Measurements from ENCODE around the gene TRIM31.
"Not testable (repeated sequence)": the region's sequence is repeated elsewhere in the genome, so short reads cannot be mapped to it uniquely, and the experiment has no call there.

TRIM31 gene

DNA sequence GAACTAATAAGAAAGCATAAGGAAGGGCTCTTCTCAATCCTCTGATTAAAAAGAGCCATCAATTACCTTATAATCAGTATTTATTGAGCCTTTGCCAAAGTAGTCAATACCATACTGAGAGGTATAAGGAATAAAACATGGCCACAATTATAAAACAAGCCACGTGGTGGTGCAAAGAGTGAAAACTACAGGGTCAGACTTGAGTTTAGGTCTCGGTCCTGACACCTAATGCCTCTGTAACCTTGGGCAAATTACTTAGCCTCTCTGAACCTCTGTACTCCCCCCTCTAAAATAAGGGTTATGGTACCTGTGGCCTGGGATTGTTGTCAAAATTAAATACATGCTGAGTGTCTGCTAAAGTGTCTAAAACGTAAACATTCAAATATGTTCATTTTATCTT lies 36.3 kb upstream of the TRIM31 start:
- no peak for DNase-seq

DNA sequence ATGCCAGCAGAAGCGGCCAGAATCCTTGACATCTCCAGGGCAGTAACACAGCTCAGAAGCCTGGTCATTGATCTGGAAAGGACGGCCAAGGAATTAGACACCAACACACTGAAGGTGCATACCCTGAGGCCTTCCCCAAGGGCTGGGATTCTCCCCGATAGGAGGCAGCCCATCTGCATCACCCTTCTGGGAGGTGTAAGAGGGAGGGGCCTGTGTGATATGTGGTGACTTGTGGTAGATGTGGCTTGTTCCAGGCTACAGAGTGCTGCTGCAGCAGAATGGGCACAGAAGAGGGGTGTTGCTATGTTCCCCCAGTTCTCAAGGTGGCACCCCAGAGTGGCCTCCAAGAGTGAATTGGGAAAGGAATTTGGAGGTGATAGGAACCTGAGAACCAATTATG lies 34.2 kb upstream of the TRIM31 start:
- no peak for DNase-seq

DNA sequence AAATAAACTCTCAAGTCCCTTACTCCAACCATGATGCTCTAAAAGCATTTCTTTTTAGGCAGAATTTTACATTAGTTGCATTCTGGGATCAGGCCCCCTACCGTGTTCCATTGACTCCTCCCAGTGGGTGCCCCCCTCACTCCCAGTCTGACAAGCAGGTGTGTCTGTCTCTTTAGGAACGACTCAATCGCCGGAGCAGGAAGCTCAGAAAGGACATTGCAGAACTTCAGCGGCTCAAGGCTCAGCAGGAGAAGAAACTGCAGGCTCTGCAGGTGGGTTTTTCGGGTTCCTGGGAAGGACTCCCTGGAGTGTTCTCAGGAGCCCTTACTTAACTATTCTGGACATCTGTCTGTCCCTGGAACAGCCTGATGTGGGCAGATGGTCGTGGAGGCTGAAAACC lies 32.9 kb upstream of the TRIM31 start:
- no peak for DNase-seq

DNA sequence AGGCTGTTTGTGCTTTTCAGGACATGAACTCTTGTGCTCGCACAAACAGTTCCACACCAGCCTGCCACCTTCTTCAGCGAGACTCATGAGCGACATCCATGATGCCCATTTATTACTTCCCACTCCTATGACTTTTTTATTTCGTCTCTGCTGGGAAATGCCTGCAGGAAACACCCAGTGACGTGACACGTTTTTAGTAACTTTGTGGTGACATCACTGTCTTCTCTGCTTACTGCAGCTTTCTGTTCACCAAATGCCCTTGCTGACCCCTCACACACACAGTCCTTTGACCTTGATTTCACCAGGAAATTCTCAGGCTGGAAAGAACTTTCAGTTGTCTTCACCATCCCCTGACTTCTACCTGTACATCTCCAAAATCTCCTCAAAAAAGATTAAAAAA lies 31.9 kb upstream of the TRIM31 start:
- no peak for DNase-seq

DNA sequence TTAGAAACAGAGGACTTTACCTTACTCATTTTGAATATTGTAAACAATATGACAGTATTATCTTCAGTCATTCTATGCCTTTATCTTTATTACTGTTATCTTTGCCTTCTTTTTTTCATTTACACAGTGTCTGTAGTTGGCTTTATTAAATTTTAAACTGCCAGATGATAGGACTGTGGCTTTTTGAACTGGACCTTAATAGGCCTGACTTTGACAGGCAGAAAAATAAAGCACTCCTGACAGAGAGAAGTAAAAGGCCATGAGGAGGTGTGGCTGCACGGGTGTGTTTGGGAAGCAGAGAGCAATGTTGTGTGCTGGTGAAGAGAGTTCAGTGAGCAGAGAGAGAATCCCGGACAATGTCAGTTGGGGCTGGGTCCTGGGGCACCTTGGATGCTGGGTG lies 30.9 kb upstream of the TRIM31 start:
- no peak for DNase-seq

DNA sequence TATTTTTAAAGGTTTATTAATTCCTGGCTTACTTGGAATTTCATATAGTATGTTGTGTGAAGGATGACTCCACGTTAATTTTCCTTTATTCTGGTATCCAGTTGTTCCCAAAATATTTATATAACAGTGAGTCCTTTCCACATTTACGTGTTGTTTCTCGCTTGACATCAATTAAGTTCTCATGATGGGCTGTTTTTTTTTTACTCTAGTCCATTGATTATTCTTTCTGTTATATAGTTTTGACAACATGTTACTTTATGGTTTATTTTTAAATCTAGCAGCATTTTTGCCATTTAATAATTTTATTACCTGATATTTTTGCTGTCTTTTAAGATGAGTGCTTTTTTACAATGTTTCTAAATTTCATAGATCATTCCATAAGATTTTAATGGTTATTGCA lies 29.8 kb upstream of the TRIM31 start:
- DNase-seq = no peak

DNA sequence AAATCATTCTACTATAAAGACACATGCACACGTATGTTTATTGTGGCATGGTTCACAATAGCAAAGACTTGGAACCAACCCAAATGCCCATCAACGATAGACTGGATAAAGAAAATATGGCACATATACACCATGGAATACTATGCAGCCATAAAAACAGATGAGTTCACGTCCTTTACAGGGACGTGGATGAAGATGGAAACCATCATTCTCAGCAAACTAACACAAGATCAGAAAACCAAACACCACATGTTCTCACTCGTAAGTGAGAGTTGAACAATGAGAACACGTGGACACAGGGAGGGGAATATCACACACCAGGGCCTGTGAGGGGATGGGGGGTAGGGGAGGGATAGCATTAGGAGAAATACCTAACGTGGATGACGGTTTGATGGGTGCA lies 27.4 kb upstream of the TRIM31 start:
- not testable (repeated sequence) for DNase-seq

DNA sequence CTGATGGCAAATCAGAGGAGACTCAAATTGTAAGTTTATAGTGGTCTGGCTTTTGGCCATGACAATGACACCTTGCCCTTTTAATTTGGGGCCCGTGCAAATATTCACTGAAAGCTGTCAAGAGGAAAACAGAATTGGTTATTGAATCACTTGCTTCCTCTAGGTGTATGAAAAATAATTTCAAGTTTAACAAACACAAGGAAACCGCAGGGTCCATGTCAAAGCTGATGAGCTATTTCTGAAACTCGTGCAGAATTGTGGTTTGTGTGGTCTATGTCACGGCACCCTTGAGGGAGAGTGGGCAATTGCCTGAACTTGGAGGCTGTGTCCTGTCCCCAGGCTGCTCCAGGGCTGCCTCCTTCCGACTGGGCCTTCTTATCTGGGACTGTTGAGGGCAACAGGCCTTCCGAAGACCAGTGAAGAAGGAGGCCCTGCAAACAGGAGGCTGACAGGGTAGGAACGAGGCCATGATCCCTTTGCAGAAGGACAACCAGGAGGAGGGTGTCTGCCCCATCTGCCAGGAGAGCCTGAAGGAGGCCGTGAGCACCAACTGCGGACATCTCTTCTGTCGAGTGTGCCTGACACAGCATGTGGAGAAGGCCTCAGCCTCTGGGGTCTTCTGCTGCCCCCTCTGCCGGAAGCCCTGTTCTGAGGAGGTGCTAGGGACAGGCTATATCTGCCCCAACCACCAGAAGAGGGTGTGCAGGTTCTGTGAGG lies 23.8 kb upstream of the TRIM31 start:
- no peak for DNase-seq

DNA sequence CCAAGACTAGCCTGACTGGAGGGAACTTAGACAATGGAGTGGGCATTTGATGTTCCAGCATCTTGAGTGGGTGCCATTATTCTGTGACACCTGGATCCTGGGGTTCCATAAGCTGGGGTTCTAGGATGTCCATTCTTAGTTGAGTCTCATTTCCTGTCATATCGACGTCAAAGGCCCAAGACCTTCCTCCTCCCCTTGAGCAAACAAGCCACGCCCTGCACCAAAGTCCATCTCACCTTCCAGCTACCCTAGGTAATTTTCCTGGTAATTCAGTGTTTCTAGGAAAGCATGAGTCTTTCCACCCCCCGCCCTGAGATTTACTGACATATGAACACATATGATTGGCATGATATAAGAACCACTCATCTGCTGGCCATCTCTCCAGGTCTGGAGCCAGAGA lies 22.9 kb upstream of the TRIM31 start, which contains the start of gene TRIM40:
Gene TRIM40, plus strand, starts transcription at position 384 of the 400 bp plus-strand sequence. CDS start 897 bp downstream, outside the sequence.
- DNase-seq = no peak

DNA sequence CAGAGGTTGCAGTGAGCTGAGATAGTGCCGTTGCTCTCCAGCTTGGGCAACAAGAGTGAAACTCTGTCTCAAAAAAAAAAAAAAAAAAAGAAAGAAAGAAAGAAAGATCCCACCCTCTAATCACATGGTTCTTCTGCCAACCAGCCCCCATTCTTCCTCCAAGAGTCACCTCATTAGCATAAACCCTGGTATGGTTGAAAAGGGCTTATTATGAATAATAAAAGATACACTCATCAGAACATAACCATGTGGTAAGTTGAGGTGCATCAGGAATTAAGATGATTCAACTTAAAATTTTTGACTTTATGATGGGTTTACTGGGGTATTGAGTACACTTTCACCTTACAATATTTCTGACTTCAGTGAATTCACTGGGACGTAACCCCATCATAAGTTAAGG lies 22.3 kb upstream of the TRIM31 start:
- DNase-seq = no peak

DNA sequence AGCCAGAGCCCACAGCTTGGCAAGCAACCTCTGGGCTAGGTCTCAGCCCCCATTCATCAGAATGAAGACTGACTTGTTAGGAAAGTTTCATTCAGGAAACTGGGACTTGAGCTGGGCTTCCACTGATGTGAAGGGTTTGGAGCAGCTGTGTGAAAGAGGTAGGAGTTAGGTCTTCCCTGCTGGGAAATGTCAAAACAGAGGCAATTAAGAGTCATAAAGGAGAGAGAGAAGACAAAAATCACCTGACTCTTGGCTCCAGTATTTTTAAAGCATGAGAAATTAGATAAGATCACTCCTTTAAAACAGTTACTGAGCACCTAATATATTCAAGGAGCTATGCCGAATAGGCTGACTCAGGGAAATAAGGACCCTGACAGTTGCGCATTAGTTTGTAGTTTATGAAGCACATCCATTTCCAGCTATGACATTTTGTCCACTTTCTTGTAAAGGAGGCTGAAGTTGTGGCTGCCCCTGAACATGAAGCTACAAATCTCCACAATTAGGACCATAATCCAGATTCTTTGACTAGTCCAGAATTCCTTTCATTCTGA lies 19.1 kb upstream of the TRIM31 start:
- DNase-seq = no peak

DNA sequence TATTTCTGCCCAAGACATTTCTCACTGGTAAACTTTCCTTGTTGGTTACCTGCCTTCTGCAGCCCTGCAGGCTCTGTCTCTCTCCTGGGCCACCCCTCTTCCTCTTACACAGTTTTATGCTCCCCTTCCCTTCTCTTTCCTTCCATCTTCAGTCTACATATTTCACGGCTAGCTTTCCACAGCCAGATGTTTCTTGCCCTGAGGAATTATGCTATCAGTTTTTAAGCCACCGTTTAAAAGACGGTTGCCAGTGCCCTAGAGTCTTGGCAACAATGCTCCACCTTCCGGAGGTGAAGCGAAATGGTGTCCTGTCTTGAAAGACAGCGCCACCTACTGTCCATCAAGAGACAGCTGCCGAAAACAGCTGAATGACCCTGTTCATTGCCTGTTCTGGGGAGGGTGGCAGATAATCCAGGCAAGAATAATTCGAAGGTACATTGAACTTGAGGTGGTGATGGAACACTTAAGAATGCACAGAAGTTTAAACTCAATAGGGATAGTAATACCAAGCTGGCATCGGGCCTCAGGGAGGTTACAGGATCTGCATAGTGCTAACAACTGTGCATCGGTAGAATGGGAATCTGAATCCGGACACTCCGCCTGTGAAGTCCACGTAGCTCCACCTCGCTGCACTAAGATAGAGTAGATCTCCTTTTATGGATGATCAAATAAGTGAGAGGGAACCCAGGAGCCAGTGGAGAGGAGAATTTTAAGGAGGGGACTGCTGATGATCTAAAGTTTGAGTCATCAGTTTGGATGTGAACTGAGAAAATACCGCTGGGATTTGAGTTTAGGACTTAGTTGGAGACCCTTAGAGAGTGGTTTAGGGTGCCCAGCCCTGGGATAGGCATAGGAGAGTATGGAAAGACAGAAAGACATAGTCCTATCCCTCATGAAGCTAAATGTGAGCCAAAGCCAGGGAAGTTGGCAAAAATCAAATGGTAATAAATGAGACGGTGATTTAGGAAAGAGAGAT lies 18.3 kb upstream of the TRIM31 start:
- peak; percentile 38 to 87 for DNase-seq

DNA sequence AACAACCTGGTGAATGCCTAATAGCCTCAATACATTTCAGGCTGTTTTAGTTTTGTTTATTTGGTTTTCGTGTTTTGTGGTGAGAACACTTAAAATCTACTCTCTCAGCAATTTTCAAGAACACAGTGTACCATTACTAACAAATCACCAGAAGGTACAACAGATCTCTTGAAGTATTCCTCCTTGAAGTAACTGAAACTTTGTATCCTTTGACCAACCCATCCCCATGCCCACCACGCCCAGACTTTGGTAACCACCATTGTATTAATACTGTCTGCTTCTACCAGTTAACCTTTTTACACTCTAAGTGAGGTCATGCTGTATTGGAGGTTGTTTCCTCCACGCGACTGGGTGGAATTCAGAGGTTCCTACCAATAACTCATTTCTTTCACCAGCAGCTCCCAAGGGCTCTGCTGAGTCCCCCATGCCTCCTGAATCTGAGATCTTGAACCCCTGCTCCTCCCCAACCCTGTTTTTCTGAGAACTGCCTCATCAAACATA lies 17.3 kb upstream of the TRIM31 start:
- DNase-seq = no peak

DNA sequence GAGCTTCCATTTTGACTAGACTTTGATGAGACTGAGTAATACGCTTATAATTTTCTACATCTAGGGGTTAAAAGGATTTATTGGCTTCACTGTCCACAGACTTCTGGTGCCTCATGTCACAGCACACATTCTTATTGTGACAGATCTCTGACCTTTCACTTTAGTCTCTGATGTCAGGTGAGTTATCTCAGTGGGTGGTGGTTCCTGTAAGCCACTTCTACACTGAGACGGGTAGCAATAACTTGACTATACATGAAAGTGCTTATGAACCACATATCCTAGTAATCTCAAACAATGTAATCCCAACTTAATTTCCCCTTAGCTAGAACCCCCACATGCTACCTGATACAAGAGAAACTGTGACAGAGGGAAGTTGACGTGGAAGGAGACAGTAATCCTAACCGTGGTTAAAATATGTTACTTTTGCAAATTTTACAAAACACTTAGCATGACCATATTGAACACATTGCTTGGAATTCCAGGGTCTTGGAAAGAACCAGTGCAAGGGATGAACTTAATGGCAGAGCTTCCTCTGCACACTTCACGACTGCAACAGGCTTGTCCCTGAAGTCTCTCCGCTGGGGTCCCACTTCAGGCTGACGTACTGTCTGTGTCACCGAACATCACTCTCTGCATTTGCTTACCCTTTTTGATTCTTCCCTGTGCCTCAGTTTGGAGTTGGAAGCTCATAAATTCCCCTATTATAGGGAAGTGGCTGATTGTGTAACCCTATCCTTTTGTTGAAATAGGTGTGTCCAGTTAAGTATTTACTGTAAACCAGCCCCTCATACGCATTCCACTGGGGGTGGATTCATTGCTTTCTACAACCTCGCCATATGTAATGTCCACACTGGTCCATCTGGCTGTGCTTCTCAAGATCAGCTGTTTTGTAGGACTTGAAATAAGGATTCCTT lies 16.6 kb upstream of the TRIM31 start:
- no peak for DNase-seq

DNA sequence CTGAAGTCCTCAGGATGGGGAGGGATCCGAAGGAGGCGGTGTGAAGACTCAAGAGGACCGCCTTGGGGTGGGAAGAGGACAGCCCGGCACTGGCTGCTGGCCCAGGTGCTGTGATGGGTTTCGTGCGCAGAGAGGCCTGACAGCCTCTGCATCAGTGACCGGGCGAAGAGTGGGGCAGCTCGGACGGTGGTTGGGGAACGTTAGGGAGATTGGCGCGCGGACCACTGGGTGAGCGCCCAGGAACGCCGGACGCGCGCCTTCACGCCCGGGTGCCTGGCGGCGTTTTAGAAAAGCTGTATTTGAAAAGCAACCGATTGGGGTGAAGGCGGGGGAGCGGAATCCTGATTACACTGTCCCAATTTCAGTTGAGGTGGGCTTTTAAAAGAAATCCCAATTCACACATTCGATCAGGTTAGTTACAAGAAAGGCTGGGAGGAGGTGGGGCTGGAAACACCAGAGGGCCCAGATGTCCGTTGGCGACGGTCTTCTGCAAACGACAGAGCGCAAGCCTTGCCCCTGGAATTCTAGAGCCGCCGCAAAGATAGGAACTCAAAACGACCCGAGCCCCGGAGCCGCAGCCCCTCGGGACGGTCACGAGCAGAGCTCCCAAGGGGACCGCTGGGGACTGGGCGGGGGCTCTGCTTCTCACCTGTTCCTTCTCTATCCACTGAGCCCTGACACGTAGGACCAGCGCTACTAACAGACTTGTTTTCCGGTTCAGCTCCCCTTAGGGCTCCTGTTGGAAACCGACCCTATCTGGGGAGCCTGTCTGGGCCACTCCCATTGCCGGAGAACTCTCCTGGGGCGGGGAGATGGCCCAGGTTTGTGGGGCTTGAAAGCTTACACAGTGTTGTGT lies 14.6 kb upstream of the TRIM31 start:
- no peak for DNase-seq

DNA sequence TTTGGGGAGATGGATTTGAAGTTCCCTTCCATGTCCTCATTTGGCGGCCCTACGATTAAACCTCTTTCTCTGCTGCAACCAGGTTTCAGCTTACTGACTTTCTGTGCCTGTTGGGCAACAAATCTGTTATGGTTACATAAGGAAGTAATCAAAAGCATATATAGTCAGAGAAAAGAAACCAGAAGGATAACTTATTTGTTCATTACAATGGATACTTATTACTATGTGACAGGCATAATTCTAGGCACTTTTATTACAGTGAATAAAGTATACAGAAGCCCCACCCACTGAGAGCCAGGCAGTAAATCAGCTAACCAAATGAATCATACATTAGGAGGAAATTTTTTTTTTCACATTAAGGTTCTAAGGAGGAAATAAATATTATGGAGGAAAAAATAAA lies 9.6 kb upstream of the TRIM31 start:
- no peak for DNase-seq

DNA sequence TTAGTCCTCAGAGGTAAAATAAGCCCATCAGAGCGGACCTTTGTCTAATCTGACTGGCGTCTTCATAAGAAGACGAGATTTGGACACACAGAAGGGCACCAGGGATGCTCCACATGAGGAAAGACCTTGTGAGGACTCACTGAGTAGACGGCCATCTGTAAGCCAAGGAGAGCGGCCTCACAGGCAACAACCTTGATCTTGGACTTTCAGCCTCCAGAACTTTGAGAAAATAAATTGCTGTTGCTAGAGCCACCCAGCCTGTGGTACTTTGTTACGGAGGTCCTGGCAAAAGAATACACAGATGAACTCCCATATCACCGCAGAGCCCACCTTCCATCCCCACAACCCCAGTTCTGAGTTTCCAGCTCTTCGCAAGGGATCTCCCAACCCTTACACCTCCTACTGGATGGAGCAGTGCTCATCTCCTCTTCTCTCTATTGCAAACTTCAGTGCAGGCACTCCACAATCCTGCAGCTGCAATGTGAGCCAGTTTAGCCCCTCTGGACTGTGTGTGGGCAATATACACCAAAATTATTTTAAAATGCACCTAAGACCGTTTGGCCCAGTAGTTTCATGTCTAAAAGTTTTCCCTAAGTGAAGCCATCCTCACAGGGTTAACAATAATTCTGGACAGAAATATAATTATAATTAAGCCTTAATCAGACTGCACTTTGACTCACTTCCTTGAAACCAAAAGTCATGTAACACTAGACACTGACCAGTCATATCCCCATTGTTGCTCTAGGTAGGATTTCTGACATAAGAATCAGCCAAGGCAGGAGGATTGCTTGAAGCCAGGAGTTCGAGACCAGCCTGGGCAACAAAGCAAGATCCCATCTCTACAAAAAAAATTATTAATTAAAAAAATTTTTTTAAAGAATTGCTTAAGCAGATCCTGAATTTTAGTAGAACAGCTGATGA lies 8.8 kb upstream of the TRIM31 start:
- no peak for DNase-seq

DNA sequence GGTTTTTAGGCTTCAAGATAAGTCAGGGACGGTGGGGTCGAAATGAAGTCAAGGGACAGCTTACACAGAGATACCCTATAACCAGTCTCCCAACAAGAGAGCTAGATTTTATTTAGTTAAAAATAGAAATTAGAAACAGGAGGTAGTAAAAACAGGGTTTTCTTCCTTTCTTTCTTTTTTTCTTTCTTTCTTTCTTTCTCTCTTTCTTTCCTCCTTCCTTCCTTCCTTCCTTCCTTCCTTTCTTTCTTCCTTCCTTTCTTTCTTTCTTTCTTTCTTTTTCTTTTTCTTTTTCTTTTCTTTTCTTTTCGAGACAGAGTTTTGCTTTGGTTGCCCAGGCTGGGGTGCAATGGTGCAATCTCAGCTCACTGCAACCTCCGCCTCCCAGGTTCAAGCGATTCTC lies 5.8 kb upstream of the TRIM31 start:
- not testable (repeated sequence) for DNase-seq

DNA sequence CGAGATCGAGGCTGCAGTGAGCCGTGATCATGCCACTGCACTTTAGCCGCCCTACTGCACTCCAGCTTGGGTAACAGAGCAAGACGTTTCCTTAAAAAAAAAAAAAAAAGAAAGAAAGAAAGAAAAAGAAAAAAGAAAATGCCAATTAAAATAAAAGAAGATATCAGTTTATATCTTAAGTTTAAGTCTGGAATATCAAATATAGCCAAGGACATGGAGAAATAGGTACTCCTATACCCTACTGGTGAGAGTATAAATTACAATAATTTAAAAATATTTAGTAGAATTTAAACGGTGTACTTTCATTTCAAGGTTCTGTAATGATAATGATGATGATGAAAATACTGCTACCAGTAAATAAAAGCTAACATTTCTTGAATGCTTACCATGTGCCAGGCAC lies 3.8 kb upstream of the TRIM31 start:
- DNase-seq = no peak

DNA sequence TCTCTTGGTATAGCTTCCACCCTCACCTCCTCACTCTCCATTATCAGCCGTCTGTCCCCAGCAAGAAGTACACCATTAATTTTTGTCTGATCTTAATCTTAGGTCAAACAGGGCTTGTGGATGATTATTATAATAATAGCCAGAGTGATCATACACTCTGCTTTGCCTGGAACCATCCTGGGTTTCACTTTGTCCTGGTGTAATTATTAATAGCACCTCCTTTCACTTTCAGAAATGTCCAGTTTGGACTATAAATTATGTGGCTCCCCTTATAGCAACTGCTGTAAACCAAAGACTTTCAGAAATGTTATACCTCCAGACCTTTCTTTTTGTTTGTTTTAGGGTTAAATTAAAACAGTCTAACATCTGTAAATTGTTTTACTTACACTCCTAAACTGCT lies 951 bp upstream of the TRIM31 start:
- no peak for DNase-seq
